GM12878 (cell line): Measurements from ENCODE around the gene MT1X. TPM values are rescaled to one million over a fixed set of nuclear protein-coding genes. Genes with fewer than 3 reads are reported as not detected.
A peak's percentile ranks its signal among the peaks of the same experiment; 100 is the strongest.

Experiments
- BACH1 ChIP-seq: fragments of 450-650 bp; IDR thresholded peaks from 2 replicates; pipeline ENCODE4 v1.6.1; 2017; ENCODE audit warnings: mild to moderate bottlenecking, borderline replicate concordance
- CREM ChIP-seq: IDR thresholded peaks from 2 replicates; pipeline ENCODE4 v1.6.1; 2014; ENCODE audit warnings: antibody characterized with exemption, low read depth
- ELK1 ChIP-seq: IDR thresholded peaks from 2 replicates; pipeline ENCODE4 v1.6.1; 2012; ENCODE audit warnings: low read depth, low read length, improper control_type of control experiment
- EZH2 ChIP-seq: IDR thresholded peaks from 2 replicates; pipeline ENCODE4 v1.6.1; 2012; ENCODE audit warnings: low read depth, mild to moderate bottlenecking, control low read depth, inconsistent platforms, low read length, borderline replicate concordance; ENCODE audit not compliant: control insufficient read depth
- HCFC1 ChIP-seq: fragments of 150-350 bp; IDR thresholded peaks from 2 replicates; pipeline ENCODE4 v1.6.1; 2014; ENCODE audit warnings: low read length
- IKZF1 ChIP-seq: fragments of 450-650 bp; conservative IDR thresholded peaks from 2 replicates; pipeline ENCODE4 v1.6.1; 2017; ENCODE audit warnings: antibody characterized with exemption, mild to moderate bottlenecking
- JUND ChIP-seq: IDR thresholded peaks from 2 replicates; pipeline ENCODE4 v1.6.1; 2012; ENCODE audit warnings: low read depth, mild to moderate bottlenecking, low read length, improper control_type of control experiment, moderate library complexity
- LARP7 ChIP-seq: fragments of 450-650 bp; IDR thresholded peaks from 2 replicates; pipeline ENCODE4 v1.6.1; 2017; ENCODE audit warnings: mild to moderate bottlenecking
- MYB ChIP-seq: fragments of 150-350 bp; IDR thresholded peaks from 2 replicates; pipeline ENCODE4 v1.6.1; 2014; ENCODE audit warnings: mild to moderate bottlenecking, low read depth, low read length, borderline replicate concordance
- NFYA ChIP-seq: IDR thresholded peaks from 2 replicates; pipeline ENCODE4 v1.6.1; 2011; ENCODE audit warnings: low read depth, mild to moderate bottlenecking, low read length, improper control_type of control experiment, borderline replicate concordance
- NRF1 ChIP-seq: conservative IDR thresholded peaks from 2 replicates; pipeline ENCODE4 v1.6.1; 2011; ENCODE audit warnings: mild to moderate bottlenecking, low read depth, low read length, improper control_type of control experiment
- POLR2AphosphoS5 ChIP-seq: IDR thresholded peaks from 2 replicates; pipeline ENCODE4 v1.6.1; 2011; ENCODE audit warnings: mild to moderate bottlenecking, low read length, inconsistent platforms
- RB1 ChIP-seq: fragments of 450-650 bp; formaldehyde crosslinking; IDR thresholded peaks from 2 replicates; pipeline ENCODE4 v1.6.1; 2017; ENCODE audit warnings: mild to moderate bottlenecking, borderline replicate concordance
- RBBP5 ChIP-seq: fragments of 200-600 bp; sonication (generic); conservative IDR thresholded peaks from 2 replicates; pipeline ENCODE4 v1.6.1; 2016
- RUNX3 ChIP-seq: IDR thresholded peaks from 2 replicates; pipeline ENCODE4 v1.6.1; 2012; ENCODE audit warnings: low read length, inconsistent platforms
- SMC3 ChIP-seq: IDR thresholded peaks from 2 replicates; pipeline ENCODE4 v1.6.1; 2011; ENCODE audit warnings: low read length, improper control_type of control experiment, borderline replicate concordance
- SPI1 ChIP-seq: IDR thresholded peaks from 2 replicates; pipeline ENCODE4 v1.6.1; 2011; ENCODE audit warnings: low read depth, mild to moderate bottlenecking, low read length, moderate library complexity, borderline replicate concordance; ENCODE audit not compliant: insufficient read depth
- TARDBP ChIP-seq: IDR thresholded peaks from 2 replicates; pipeline ENCODE4 v1.6.1; 2016; ENCODE audit warnings: borderline replicate concordance
- TCF7 ChIP-seq: IDR thresholded peaks from 2 replicates; pipeline ENCODE4 v1.6.1; 2014; ENCODE audit warnings: antibody characterized with exemption, borderline replicate concordance
- ZNF592 ChIP-seq: fragments of 450-650 bp; IDR thresholded peaks from 2 replicates; pipeline ENCODE4 v1.6.1; 2017; ENCODE audit warnings: mild to moderate bottlenecking, moderate library complexity
- polyA plus RNA-seq, 11 experiments: library from polyadenylated mRNA; depleted of rRNA in 4 of 11; unstranded in 6 of 11; stranded (reverse) in 5 of 11; fragments of >200 nt; fragmentation: Nextera tagmentation in 4 of 11; fragmentation: Illumina TruSeq in 1 of 11; extraction: Ambion mirVana in 4 of 11; extraction: Trizol in 1 of 11; gene quantifications; 1 replicate in 1 of 11; 2 replicates in 10 of 11; pipeline versions ENCODE4 v1.2.1 to v1.2.3, GENCODE V29; 2011 to 2016; ENCODE audit warnings: inconsistent platforms in 2 of 11, missing spikeins in 2 of 11, low read depth in 1 of 11
- total RNA-seq, 4 experiments: library from RNA; depleted of rRNA in 3 of 4; stranded (reverse); fragments of >200 nt in 3 of 4; fragmentation: Illumina TruSeq in 1 of 4; extraction: Trizol in 1 of 4; gene quantifications; 2 replicates each; pipeline versions ENCODE4 v1.2.1 to v1.2.3, GENCODE V29; 2013 to 2021
- TF ChIP-seq, protein P1 (sequence below): IDR thresholded peaks from 2 replicates; pipeline ENCODE4 v1.6.1; 2012; ENCODE audit warnings: low read depth, low read length, improper control_type of control experiment
- TF ChIP-seq, protein P2 (sequence below): fragments of 450-650 bp; IDR thresholded peaks from 2 replicates; pipeline ENCODE4 v1.6.1; 2017; ENCODE audit warnings: mild to moderate bottlenecking, low read depth, inconsistent platforms; ENCODE audit not compliant: poor library complexity, severe bottlenecking

MT1X gene
- total and polyA plus RNA-seq, 10 of the 15 experiments (the other 5 are each of a cell fraction or from before 2014, with no cell fraction given): 5.8 to 65.6 (median 15.4) TPM

- no peak for TF ChIP-seq ZNF592
- TF ChIP-seq LARP7: peak; percentile 48; the same call in 1 of the 2 replicates
- TF ChIP-seq CREM: peak; percentile 87
- TF ChIP-seq, protein P1, sequence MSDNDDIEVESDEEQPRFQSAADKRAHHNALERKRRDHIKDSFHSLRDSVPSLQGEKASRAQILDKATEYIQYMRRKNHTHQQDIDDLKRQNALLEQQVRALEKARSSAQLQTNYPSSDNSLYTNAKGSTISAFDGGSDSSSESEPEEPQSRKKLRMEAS: peak; percentile 71
- peak; percentile 18; the same call in 1 of the 2 replicates for TF ChIP-seq RUNX3
- TF ChIP-seq MYB: no peak
- TF ChIP-seq EZH2: no peak
- TF ChIP-seq, protein P2, sequence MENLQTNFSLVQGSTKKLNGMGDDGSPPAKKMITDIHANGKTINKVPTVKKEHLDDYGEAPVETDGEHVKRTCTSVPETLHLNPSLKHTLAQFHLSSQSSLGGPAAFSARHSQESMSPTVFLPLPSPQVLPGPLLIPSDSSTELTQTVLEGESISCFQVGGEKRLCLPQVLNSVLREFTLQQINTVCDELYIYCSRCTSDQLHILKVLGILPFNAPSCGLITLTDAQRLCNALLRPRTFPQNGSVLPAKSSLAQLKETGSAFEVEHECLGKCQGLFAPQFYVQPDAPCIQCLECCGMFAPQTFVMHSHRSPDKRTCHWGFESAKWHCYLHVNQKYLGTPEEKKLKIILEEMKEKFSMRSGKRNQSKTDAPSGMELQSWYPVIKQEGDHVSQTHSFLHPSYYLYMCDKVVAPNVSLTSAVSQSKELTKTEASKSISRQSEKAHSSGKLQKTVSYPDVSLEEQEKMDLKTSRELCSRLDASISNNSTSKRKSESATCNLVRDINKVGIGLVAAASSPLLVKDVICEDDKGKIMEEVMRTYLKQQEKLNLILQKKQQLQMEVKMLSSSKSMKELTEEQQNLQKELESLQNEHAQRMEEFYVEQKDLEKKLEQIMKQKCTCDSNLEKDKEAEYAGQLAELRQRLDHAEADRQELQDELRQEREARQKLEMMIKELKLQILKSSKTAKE: no peak
- no peak for TF ChIP-seq JUND
- TF ChIP-seq RB1: peak; percentile 64; the same call in 1 of the 2 replicates
- peak; percentile 50; the same call in 1 of the 2 replicates for TF ChIP-seq IKZF1
- no peak for TF ChIP-seq SMC3
- TF ChIP-seq POLR2AphosphoS5: peak; percentile 89
- no peak for TF ChIP-seq TCF7
- no peak for TF ChIP-seq NFYA
- TF ChIP-seq RBBP5: no peak
- TF ChIP-seq ELK1: no peak
- TF ChIP-seq HCFC1: peak; percentile 68
- peak; percentile 97 for TF ChIP-seq TARDBP
- no peak for TF ChIP-seq NRF1
- no peak for TF ChIP-seq SPI1
- TF ChIP-seq BACH1: no peak
Measured at GRCh38 chr16:56729735-56730662, 47.7 kb downstream of the MT1X start, which contains the start of gene NUP93 (continued).
